Uterus (tissue), 4 donors: ENCODE data around the gene ANKRD60. TPM values are rescaled to one million over a fixed set of nuclear protein-coding genes. Genes with fewer than 3 reads are reported as not detected.

Experiments
- DNase-seq, 2 donors: peaks; one replicate each; pipeline ENCODE4 v3.0.0-alpha.2; 2019 to 2020
- H3K27ac ChIP-seq, 2 donors: fragments of 200-600 bp; sonication (generic); 1 replicate in 1 of 2; 2 replicates in 1 of 2; pipeline ENCODE4 v1.5.1; 2016 to 2018
- H3K27me3 ChIP-seq, 2 donors: fragments of 200-600 bp; sonication (generic); one replicate each; pipeline ENCODE4 v1.5.1; 2018 to 2019; ENCODE audit warnings: control low read depth in 1 of 2
- H3K36me3 ChIP-seq, 2 donors: fragments of 200-600 bp; sonication (generic); one replicate each; pipeline ENCODE4 v1.5.1; 2019; ENCODE audit warnings: control low read depth in 1 of 2
- H3K4me1 ChIP-seq, 2 donors: fragments of 200-600 bp; sonication (generic); one replicate each; pipeline ENCODE4 v1.5.1; 2018 to 2019; ENCODE audit warnings: control low read depth in 1 of 2
- H3K4me3 ChIP-seq, 2 donors: fragments of 200-600 bp; sonication (generic); 1 replicate in 1 of 2; 2 replicates in 1 of 2; pipeline ENCODE4 v1.5.1; 2018 to 2019; ENCODE audit warnings: mild to moderate bottlenecking in 1 of 2
- H3K9me3 ChIP-seq, 2 donors: fragments of 200-600 bp; sonication (generic); one replicate each; pipeline ENCODE4 v1.5.1; 2019; ENCODE audit warnings: control low read depth in 1 of 2
- CTCF ChIP-seq, 4 experiments: fragments of 200-600 bp in 2 of 4; fragments of 450-650 bp in 2 of 4; sonication (generic) in 2 of 4; IDR thresholded peaks; one replicate each; pipeline ENCODE4 v1.5.1; 2016 to 2019; ENCODE audit warnings: antibody characterized with exemption in 4 of 4, mild to moderate bottlenecking in 2 of 4, moderate library complexity in 1 of 4
- POLR2A ChIP-seq, 2 donors: fragments of 450-650 bp; IDR thresholded peaks; one replicate each; pipeline ENCODE4 v1.6.1; 2016; ENCODE audit warnings: antibody characterized with exemption in 2 of 2, mild to moderate bottlenecking in 1 of 2, moderate library complexity in 1 of 2
- intact Hi-C: fragments of 100-400 bp; cut with DNase I; formaldehyde crosslinking; loops from one replicate; pipeline ENCODE4 v1.15.1; 2023; ENCODE audit warnings: low total_unique reads
- total RNA-seq, 4 donors: library from RNA; depleted of rRNA in 3 of 4; stranded (reverse); fragments of >200 nt in 3 of 4; gene quantifications; one replicate each; pipeline versions ENCODE4 v1.1.0 to v1.2.4, GENCODE V29; 2014 to 2023
- donor health status: DM: yes; HTN: yes; CAD: no.

Gene ANKRD60
- total RNA-seq, 4 donors from 2014 or later: not detected

DNA sequence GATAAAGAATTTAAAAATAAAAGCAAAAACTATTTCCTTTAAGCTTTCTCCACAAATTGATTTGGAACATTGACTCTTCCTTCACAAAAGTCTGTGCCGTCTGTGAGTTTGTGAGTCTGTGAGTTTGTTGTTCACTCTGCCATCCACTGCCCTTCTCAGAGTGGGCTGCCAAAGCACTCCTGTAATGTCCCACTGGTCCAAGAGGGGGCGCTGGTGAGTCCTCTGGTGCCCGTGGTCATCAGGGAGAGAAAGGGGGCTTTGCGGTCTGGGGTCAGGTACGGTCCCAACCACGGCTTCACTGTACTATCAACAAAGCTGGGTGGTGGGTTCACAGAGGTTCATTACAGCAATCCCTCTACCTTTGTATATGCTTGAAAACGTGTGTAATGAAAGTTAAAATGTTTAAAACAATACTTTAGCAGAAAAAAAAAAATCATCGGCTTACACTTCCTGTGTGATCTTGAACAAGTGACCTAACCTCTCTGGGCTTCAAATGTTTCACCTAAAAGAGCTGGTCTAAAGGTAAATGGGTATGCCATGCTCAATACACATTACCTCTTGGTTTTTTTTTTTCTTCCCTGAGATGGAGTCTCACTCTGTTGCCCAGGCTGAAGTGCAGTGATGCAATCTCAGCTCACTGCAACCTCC, 5.6 kb upstream of the ANKRD60 start:
- H3K4me1 ChIP-seq: no peaks in the 10 kb centered on the region
- intact Hi-C loops: no loop called here
- no peaks in the 10 kb centered on the region for H3K27me3 ChIP-seq
- no peaks in the 10 kb centered on the region for H3K9me3 ChIP-seq
- peak in 1 of 2 donors; percentile 34 for DNase-seq
- TF ChIP-seq CTCF (IDR thresholded peaks at IDR 0.05) (peak in 3 of 4 experiments; percentile 26 to 48 (median 28)), POLR2A (IDR thresholded peaks at IDR 0.05) (no peak)
- no peak overlapping the region for H3K4me3 ChIP-seq
- H3K36me3 ChIP-seq: no peaks in the 10 kb centered on the region
- H3K27ac ChIP-seq: no peak overlapping the region

DNA sequence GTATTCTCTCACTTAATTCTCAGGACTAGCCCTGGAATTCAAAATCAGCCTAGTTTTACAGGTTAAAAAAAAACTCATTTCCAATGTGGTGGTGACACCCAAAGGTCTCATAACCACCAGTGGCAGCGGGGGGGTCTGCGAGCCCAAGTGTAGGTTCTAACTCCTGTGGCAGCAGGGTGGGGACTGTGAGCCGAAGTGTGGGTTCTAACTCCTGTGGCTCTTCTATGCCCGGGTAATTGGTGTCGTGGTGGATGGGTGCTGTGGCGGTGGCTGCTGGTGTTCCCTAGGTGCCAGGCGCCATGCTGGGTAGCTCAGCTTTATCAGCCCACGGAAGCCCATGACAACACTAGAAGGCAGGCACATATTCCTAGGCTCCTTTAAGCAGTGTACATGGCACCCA, 4.9 kb upstream of the ANKRD60 start:
- no peak overlapping the region for H3K4me3 ChIP-seq
- no peaks in the 10 kb centered on the region for H3K36me3 ChIP-seq
- peaks cover 0 to 4% of the 10 kb centered on the region in 2 donors for H3K4me1 ChIP-seq
- H3K27me3 ChIP-seq: no peaks in the 10 kb centered on the region
- intact Hi-C loops: no loop called here
- no peaks in the 10 kb centered on the region for H3K9me3 ChIP-seq
- TF ChIP-seq POLR2A (IDR thresholded peaks at IDR 0.05): no peak
- TF ChIP-seq CTCF (IDR thresholded peaks at IDR 0.05): no peak
- no peak for DNase-seq
- no peak overlapping the region for H3K27ac ChIP-seq

DNA sequence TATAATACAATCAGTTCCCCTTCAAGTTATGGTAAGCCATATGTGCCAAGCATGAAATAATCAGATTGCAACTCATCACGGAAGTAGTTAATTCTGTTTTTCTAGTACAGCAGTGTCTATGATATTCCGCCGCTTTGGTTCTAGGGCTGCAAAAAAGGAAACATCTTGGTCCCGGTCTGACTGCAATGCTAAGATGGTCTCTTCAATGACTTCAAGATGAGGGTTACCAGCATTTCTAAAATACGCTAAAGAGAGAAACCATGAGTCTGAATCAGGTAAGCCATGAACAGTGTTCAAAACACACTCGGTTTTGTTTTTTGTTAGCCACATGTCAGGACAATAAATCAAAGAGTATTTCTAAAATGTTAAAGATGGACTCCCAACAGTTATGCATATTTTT, 3.2 kb upstream of the ANKRD60 start:
- no peak for DNase-seq
- Histone ChIP-seq H3K9me3 (no peaks in the 10 kb centered on the region), H3K36me3 (no peaks in the 10 kb centered on the region), H3K4me1 (peaks cover 0 to 8% of the 10 kb centered on the region in 2 donors), H3K27me3 (peaks cover 5 to 10% of the 10 kb centered on the region in 2 donors), H3K27ac (no peak overlapping the region), H3K4me3 (no peak overlapping the region)
- TF ChIP-seq CTCF (IDR thresholded peaks at IDR 0.05) (no peak), POLR2A (IDR thresholded peaks at IDR 0.05) (no peak)
- intact Hi-C loops: no loop called here

- Histone ChIP-seq H3K9me3 (no peaks in the 10 kb centered on the region), H3K36me3 (no peaks in the 10 kb centered on the region), H3K4me3 (no peak overlapping the region), H3K4me1 (peaks cover 0 to 8% of the 10 kb centered on the region in 2 donors), H3K27me3 (peaks cover 5 to 10% of the 10 kb centered on the region in 2 donors), H3K27ac (no peak overlapping the region)
- TF ChIP-seq POLR2A (IDR thresholded peaks at IDR 0.05): no peak
- no peak for TF ChIP-seq CTCF (IDR thresholded peaks at IDR 0.05)
- intact Hi-C loops: no loop called here
- DNase-seq: no peak
Observed at GRCh38 chr20:58229198-58229798, 845 bp upstream of the ANKRD60 start.

- intact Hi-C loops: no loop called here
- H3K27ac ChIP-seq: no peak overlapping the region
- no peaks in the 10 kb centered on the region for H3K36me3 ChIP-seq
- H3K9me3 ChIP-seq: no peaks in the 10 kb centered on the region
- TF ChIP-seq CTCF (IDR thresholded peaks at IDR 0.05) (no peak), POLR2A (IDR thresholded peaks at IDR 0.05) (no peak)
- peaks cover 0 to 8% of the 10 kb centered on the region in 2 donors for H3K4me1 ChIP-seq
- no peak for DNase-seq
- H3K27me3 ChIP-seq: peaks cover 5 to 10% of the 10 kb centered on the region in 2 donors
- no peak overlapping the region for H3K4me3 ChIP-seq
Observed at GRCh38 chr20:58228103-58228483, 360 bp downstream of the ANKRD60 start.
